NCI-H2081 treated with DMSO at 0.1 percent for 48 hours (cell line): ENCODE measurements around the gene LCP2.
"Not testable (repeated sequence)": the region's sequence is repeated elsewhere in the genome, so short reads cannot be mapped to it uniquely, and the experiment has no call there.

Source experiments
- DNase-seq: peaks from one replicate; lab custom pipeline; 2025; lab: John Stamatoyannopoulos, UW

Gene LCP2

GRCh38 chr5:170248172-170248930, 49.2 kb downstream of the LCP2 start:
- no peak for DNase-seq

- DNase-seq = no peak
Measured at GRCh38 chr5:170247363-170247762, 50.2 kb downstream of the LCP2 start.

GRCh38 chr5:170246126-170246870, 51.3 kb downstream of the LCP2 start:
- no peak for DNase-seq

DNA sequence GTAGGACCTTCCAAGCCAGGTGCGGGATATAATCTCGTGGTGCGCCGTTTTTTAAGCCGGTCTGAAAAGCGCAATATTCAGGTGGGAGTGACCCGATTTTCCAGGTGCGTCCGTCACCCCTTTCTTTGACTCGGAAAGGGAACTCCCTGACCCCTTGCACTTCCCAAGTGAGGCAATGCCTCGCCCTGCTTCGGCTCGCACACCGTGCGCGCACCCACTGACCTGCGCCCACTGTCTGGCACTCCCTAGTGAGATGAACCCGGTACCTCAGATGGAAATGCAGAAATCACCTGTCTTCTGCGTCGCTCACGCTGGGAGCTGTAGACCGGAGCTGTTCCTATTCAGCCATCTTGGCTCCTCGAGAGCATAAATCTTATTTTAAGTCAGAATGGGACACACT, 52.1 kb downstream of the LCP2 start:
- not testable (repeated sequence) for DNase-seq

DNA sequence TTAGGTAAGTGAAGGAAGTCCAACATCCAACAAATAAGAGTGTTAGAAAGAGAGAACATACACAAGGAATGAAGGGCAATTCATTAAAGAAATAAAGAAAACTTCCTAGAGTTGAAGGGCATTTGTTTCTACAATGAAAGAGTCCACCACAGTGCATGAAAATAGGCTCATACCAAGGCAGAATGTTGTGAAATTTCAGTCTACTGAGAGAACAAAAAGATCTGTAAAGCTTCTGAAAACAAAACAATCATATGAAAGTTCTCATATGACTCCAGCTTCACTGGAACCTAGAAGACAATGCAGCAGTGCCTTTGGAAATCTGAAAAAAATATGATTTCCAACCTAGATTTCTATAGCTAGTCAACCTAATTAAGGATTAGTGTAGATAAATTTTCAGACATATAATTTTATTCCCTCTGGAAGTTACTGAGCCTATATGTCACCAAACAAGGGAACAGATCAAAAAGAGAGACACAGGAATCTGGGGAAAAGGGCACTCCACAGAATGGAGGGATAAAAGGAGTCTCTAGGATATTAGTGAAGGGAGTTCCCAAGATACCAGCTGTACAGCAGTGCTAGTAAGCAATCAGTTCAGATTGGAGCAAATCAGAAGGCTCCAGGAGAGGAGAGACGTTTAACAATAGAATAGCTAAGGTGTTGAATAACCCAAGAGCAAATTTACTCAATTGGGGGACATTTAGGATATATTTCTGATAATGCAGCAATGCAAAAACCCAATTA, 59.0 kb downstream of the LCP2 start:
- DNase-seq = no peak

- DNase-seq = no peak
Measured at GRCh38 chr5:170235876-170236864, 61.4 kb downstream of the LCP2 start.

GRCh38 chr5:170233358-170233892, 64.2 kb downstream of the LCP2 start:
- DNase-seq = no peak

DNA sequence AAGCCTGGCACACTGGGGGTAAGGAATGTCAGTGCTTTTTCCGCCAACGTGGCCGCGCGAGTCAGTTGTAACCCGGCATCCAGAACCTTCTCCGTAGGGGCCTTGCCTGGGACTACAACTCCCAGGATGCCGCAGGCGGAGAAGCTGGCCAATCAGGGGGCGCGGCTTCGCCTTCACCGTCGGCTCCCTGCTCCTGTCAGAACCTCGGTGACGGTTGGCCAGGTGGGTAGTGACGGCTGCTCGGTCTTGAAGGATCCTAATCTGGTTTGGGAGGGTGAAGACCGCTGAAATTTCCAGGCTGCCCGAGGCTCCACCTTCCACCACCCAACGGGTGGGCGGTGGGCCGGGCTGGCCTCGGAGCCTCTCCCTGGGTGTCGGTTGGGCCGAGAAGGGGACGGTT, 64.8 kb downstream of the LCP2 start, which contains the start of gene C5orf58:
Gene C5orf58, plus strand, starts transcription at position 200 of the 400 bp plus-strand sequence. CDS start 1,992 bp downstream, outside the sequence.
- DNase-seq = no peak

DNA sequence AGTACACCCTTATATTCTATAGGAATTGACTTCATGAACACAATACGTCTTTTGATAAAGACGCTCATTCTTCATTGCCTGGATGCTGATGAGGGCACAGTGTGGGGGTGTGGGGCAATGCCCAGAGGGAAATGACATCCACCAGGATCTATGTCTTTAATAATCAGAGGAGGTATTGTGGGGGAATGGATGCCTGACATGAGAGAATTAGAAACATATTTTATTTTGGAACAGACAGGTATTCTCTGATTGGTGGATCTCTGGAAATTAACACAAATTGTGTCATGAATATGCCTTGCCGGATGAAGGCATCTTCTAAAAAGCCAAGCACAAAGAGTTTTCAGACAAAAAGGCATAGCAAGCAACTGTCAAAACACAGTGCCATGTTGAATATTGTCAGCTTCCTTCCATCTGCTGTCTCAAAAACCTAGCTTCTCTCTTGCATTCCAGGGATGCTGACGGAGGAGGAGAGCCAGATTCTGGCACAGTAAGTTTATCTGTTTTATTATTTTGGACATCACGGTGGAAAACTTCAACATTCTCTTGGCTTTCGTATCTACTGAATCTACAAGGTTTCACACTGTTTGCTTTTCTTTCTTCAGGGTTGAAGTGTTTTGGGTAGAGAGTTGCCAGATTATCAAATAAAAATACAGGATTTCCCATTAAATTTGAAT, 68.7 kb downstream of the LCP2 start:
- DNase-seq = no peak

GRCh38 chr5:170226661-170227060, 70.9 kb downstream of the LCP2 start:
- no peak for DNase-seq

DNA sequence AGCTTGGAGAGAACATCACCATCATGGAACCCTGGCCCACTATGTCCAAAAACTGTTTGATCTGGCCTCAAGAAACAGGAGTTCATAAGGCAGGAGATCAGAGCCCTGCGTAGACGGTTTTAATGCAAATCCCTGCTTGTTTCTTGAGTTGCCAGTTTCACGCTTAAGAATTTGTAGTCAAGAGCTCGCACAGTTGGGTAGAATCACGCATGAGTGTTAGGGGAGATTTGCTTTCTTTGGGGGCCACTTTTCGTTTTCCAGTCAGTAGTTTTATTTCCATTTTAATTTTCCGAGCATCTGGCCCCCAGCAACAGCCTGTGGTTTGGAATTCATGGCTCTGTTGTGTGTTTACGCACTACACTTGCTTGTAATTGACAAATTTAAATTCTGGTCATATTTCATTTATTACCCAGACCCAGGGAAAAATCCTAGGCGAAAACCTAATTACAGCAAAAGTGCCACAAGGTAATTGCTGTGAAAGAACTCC, 71.4 kb downstream of the LCP2 start:
- no peak for DNase-seq

- DNase-seq = no peak
Measured at GRCh38 chr5:170225326-170226128, 72.0 kb downstream of the LCP2 start.

DNA sequence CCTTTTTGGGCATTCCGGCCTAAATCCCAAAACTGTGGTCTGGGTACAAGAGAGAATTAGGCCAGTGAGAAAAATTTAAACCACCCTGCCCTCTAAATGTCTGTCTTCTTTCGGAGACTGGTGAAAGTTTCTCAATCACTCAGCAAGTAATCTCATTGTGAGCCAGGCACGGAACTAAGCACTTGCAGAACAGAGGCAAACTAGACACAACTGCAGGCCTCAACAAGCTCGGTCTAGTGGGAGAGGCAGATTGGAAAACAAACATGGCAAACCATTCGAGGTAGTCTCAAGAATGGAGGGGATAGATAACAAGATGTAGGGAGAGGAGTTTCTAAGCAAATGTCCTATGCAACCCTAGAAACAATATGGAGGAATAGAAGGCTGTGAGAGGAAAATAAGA, 73.7 kb downstream of the LCP2 start:
- DNase-seq = no peak

DNA sequence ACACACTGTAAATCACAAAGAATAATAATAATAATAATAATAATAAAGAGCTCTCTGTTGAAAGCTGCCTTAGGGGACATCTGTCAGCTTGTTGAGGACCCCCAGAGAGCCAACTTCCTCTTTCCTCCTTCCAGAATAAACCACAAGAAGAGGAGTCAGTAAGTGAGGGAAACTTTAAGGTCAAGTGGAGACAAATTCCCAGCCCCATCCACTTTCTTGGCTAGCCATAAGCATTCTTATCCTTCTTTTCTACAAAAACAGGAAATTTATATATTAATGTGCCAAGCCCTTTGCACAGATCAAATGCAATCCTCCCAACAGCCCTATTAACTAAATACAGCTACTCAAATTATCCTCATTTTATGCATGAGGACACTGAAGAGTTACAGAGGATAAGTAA, 74.2 kb downstream of the LCP2 start:
- DNase-seq = no peak

DNA sequence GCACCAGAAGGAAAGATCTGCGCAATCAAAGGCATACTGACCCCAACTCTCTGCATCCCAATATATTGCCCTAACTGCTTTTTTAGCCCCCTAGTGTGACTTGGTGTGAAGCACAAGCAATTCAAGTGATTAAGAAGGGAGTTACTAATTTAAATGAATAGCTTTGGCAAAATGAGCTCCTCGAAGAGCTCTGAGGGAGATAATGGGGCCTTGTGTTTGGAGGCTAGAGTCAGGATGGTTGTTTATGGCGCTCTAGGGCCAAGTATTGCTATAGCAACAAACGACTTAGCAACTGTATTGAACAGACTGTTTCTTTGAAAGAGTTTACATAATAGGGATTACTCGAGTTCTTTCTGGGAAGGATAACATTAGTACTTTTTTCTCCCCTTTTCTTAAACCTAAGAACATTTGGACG, 76.2 kb downstream of the LCP2 start:
- no peak for DNase-seq

GRCh38 chr5:170220191-170220590, 77.4 kb downstream of the LCP2 start:
- no peak for DNase-seq

- no peak for DNase-seq
Measured at GRCh38 chr5:170219615-170220014, 78.0 kb downstream of the LCP2 start.

- no peak for DNase-seq
Measured at GRCh38 chr5:170218726-170219125, 78.9 kb downstream of the LCP2 start.

DNA sequence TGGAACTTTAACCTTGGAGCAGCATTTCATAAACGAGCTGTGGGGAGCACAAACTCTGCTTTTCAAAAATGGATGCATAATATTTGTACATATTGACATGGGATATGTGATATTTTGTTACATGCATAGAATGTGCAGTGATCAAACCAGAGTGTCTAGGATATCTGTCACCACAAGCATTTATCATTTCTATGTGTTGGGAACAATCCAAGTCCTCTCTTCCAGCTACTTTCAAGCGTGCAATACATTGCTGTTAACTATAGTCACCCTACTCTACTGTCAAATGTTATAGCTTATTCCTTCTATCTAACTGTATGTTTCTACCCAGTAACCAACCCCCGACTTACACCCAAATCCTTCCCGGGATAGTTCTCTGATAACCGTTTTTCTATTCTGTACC, 79.7 kb downstream of the LCP2 start:
- DNase-seq = no peak
